Esophagus muscularis mucosa (tissue), 4 donors: ENCODE measurements around the gene TPM4. TPM values are rescaled to one million over a fixed set of nuclear protein-coding genes. Genes with fewer than 3 reads are reported as not detected.

ENCODE experiments used
- DNase-seq: peaks from one replicate; pipeline ENCODE4 v3.0.0-alpha.2; 2017; ENCODE audit errors: extremely low spot score
- H3K27ac ChIP-seq, 4 donors: fragments of 200-600 bp; sonication (generic); replicated peaks in 1 of 4; 1 replicate in 3 of 4; 2 replicates in 1 of 4; pipeline ENCODE4 v1.5.1; 2016 to 2019; ENCODE audit warnings: mild to moderate bottlenecking in 1 of 4
- H3K27me3 ChIP-seq, 4 donors: fragments of 200-600 bp; sonication (generic); one replicate each; pipeline versions ENCODE4 v1.5.1 to v1.6.0; 2016 to 2019
- H3K36me3 ChIP-seq, 4 donors: fragments of 200-600 bp; sonication (generic); one replicate each; pipeline ENCODE4 v1.5.1; 2016 to 2019
- H3K4me1 ChIP-seq, 4 donors: fragments of 200-600 bp; sonication (generic); one replicate each; pipeline ENCODE4 v1.5.1; 2016 to 2019
- H3K4me3 ChIP-seq, 4 donors: fragments of 200-600 bp; sonication (generic); 1 replicate in 2 of 4; 2 replicates in 2 of 4; pipeline ENCODE4 v1.5.1; 2016 to 2019; ENCODE audit warnings: mild to moderate bottlenecking in 4 of 4, moderate library complexity in 1 of 4
- H3K9me3 ChIP-seq, 4 donors: fragments of 200-600 bp; sonication (generic); 1 replicate in 3 of 4; 2 replicates in 1 of 4; pipeline ENCODE4 v1.5.1; 2016 to 2019
- EP300 ChIP-seq: sonication (generic); formaldehyde crosslinking; IDR thresholded peaks from one replicate; pipeline ENCODE4 v1.6.1; 2017; ENCODE audit warnings: antibody characterized with exemption
- POLR2A ChIP-seq: fragments of 450-650 bp; IDR thresholded peaks from one replicate; pipeline ENCODE4 v1.6.1; 2017; ENCODE audit warnings: antibody characterized with exemption, moderate library complexity, mild to moderate bottlenecking, low read depth
- POLR2AphosphoS5 ChIP-seq, 2 donors: sonication (generic); formaldehyde crosslinking; IDR thresholded peaks; one replicate each; pipeline ENCODE4 v1.6.1; 2017; ENCODE audit warnings: antibody characterized with exemption in 2 of 2
- WGBS: methylation state at CpG from one replicate; pipeline ENCODE4 v1.1.5; 2018; 5-methylcytosine and 5-hydroxymethylcytosine counted together
- intact Hi-C: fragments of 100-400 bp; cut with DNase I; formaldehyde crosslinking; loops from one replicate; pipeline ENCODE4 v1.15.1; 2023
- total RNA-seq, 4 donors: library from RNA; depleted of rRNA; stranded (reverse); fragments of >200 nt; gene quantifications; one replicate each; pipeline versions ENCODE4 v1.1.0 to v1.2.1, GENCODE V29; 2016
- TF ChIP-seq, protein P1 (sequence below), 3 experiments: fragments of 200-600 bp in 2 of 3; fragments of 450-650 bp in 1 of 3; sonication (generic) in 2 of 3; IDR thresholded peaks; one replicate each; pipeline ENCODE4 v1.5.1; 2017 to 2019; ENCODE audit warnings: antibody characterized with exemption in 3 of 3, mild to moderate bottlenecking in 2 of 3, moderate library complexity in 1 of 3

TPM4 gene
- total RNA-seq, 4 donors from 2014 or later, result 378 to 445 (median 414) TPM

DNA sequence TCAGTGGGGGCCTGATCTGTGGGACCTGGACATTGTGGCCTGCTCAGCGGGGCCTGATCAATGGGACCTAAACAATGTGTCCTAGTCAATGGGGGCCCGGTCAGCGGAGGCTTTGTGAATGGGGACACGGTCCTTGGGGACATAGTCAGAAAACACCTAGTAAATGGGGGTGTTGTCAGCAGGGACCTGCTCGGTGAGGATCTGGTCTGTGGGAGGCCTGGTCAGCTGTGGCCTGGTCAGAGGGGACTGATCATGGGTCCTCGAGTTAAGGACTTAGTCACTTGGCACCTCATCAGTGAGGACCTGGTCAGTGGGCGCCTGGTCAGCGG lies 44.5 kb upstream of the TPM4 start:
- Histone ChIP-seq H3K27ac (no peak overlapping the region), H3K9me3 (no peaks in the 10 kb centered on the region), H3K4me3 (no peak overlapping the region), H3K36me3 (no peaks in the 10 kb centered on the region), H3K4me1 (no peaks in the 10 kb centered on the region), H3K27me3 (no peaks in the 10 kb centered on the region)
- intact Hi-C loops, result no loop called here
- WGBS, result 93% methylated on average over 8 of the region's 8 CpGs
- no peak for DNase-seq
- TF ChIP-seq POLR2AphosphoS5 (IDR thresholded peaks at IDR 0.05) (no peak), POLR2A (no peak), EP300 (no peak)
- TF ChIP-seq, protein P1, sequence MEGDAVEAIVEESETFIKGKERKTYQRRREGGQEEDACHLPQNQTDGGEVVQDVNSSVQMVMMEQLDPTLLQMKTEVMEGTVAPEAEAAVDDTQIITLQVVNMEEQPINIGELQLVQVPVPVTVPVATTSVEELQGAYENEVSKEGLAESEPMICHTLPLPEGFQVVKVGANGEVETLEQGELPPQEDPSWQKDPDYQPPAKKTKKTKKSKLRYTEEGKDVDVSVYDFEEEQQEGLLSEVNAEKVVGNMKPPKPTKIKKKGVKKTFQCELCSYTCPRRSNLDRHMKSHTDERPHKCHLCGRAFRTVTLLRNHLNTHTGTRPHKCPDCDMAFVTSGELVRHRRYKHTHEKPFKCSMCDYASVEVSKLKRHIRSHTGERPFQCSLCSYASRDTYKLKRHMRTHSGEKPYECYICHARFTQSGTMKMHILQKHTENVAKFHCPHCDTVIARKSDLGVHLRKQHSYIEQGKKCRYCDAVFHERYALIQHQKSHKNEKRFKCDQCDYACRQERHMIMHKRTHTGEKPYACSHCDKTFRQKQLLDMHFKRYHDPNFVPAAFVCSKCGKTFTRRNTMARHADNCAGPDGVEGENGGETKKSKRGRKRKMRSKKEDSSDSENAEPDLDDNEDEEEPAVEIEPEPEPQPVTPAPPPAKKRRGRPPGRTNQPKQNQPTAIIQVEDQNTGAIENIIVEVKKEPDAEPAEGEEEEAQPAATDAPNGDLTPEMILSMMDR (IDR thresholded peaks at IDR 0.05), result no peak

DNA sequence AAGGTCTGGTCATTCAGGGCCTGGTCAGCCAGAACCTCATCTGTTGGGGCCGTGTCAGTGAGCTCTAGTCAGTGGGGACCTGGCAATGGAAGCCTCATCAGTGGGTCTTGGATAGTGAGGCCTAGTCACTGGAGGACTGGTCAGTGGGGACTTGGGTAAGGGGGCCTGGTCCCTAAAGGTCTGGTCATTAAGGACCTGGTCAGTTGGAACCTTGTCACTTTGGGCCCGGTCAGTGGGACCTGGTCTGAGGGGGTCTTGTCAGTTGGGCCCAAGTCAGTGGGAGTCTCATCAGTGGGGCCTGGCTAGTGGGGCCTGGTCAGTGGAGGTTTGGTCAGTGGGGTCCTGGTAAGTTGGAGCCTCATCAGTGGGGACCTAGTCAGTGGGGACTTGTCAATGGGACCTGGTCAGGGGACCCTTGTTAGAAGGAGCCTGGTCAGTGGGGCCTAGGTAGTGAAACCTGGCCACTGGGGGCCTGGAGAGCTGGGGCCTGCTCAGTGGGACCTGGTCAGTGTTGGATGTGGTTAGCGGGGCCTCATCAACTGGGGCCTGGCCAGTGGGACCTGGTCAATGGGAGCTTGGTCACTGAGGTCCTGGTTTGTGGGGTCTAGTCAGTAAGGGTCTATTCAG lies 43.7 kb upstream of the TPM4 start:
- TF ChIP-seq, protein P1 (IDR thresholded peaks at IDR 0.05), result no peak
- TF ChIP-seq POLR2AphosphoS5 (IDR thresholded peaks at IDR 0.05) (no peak), EP300 (no peak), POLR2A (no peak)
- Histone ChIP-seq H3K27ac (no peak overlapping the region), H3K27me3 (peaks cover 0 to 3% (median 0%) of the 10 kb centered on the region in 4 donors), H3K36me3 (no peaks in the 10 kb centered on the region), H3K4me3 (no peak overlapping the region), H3K9me3 (no peaks in the 10 kb centered on the region), H3K4me1 (no peaks in the 10 kb centered on the region)
- DNase-seq, result no peak
- WGBS, result 100% methylated on average over 1 of the region's 3 CpGs
- intact Hi-C loops, result no loop called here

DNA sequence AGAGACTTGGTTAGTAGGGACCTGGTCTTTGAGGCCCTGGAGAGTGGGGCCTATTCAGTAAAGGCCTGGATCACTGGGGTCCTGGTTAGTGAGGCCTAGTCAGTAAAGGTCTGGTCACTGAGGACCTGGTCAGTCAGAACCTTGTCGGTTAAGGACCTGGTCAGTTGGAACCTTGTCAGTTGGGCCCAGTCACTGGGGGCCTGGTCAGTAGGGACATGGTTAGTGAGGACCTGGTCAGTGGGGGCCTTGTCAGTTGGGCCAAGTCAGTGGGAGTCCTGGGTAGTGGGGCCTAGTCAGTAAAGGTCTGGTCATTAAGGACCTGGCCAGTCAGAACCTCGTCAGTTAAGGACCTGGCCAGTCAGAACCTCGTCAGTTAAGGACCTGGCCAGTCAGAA lies 43.2 kb upstream of the TPM4 start:
- Histone ChIP-seq H3K36me3 (no peaks in the 10 kb centered on the region), H3K4me3 (no peak overlapping the region), H3K27ac (no peak overlapping the region), H3K27me3 (peaks cover 0 to 4% (median 0%) of the 10 kb centered on the region in 4 donors), H3K4me1 (no peaks in the 10 kb centered on the region), H3K9me3 (no peaks in the 10 kb centered on the region)
- intact Hi-C loops, result no loop called here
- WGBS, result 100% methylated on average over 1 of the region's 3 CpGs
- DNase-seq, result no peak
- TF ChIP-seq, protein P1 (IDR thresholded peaks at IDR 0.05), result no peak
- TF ChIP-seq POLR2AphosphoS5 (IDR thresholded peaks at IDR 0.05) (no peak), EP300 (no peak), POLR2A (no peak)

DNA sequence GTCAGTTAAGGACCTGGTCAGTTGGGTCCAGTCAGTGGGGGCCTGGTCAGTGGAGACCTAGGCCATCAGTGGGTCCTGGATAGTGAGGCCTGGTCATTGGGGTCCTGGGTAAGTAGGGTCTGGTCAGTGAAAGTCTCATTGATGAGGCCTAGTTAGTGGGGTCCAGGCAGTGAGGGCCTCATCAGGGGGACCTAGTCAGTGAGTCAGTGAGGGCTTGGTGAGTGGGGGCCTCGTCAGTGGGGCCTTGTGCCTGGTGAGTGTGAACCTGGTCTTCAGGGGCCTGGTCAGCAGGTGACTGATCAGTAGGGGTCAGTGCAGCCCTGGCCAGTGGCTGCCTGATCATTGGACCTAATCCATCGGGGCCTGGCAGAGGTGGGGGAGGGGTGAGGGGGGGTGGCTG lies 42.6 kb upstream of the TPM4 start:
- Histone ChIP-seq H3K27me3 (peaks cover 0 to 4% (median 0%) of the 10 kb centered on the region in 4 donors), H3K4me1 (no peaks in the 10 kb centered on the region), H3K4me3 (no peak overlapping the region), H3K9me3 (no peaks in the 10 kb centered on the region), H3K36me3 (no peaks in the 10 kb centered on the region), H3K27ac (no peak overlapping the region)
- no peak for DNase-seq
- WGBS, result 33% methylated on average over 1 of the region's 2 CpGs
- intact Hi-C loops, result no loop called here
- TF ChIP-seq, protein P1 (IDR thresholded peaks at IDR 0.05), result no peak
- TF ChIP-seq POLR2AphosphoS5 (IDR thresholded peaks at IDR 0.05) (no peak), EP300 (no peak), POLR2A (no peak)

DNA sequence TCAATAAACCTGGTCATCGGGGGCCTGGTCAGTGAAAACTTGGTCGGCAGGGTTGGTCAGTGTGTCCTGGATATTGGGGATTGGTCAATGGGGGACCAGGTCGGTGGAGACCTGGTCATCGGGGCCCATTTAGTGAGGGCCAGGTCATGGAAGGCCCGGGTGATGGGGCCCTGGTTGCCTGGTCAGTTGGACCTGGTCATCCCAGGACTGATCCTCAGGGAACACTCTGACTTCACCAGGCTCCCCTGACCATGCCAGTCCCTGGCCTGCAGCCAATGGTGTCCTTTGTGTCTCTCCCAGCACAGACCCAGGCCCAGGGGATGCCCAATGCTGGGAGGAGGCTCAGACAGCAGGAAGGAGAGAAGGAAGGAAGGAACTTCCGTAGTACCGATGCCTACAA lies 42.1 kb upstream of the TPM4 start:
- Histone ChIP-seq H3K4me1 (no peaks in the 10 kb centered on the region), H3K27ac (no peak overlapping the region), H3K27me3 (peaks cover 0 to 4% (median 0%) of the 10 kb centered on the region in 4 donors), H3K9me3 (no peaks in the 10 kb centered on the region), H3K4me3 (no peak overlapping the region), H3K36me3 (no peaks in the 10 kb centered on the region)
- no peak for TF ChIP-seq EP300
- TF ChIP-seq, protein P1 (IDR thresholded peaks at IDR 0.05), result no peak
- no peak for TF ChIP-seq POLR2AphosphoS5 (IDR thresholded peaks at IDR 0.05)
- TF ChIP-seq POLR2A, result no peak
- WGBS, result 81% methylated on average over 5 of the region's 7 CpGs
- DNase-seq, result no peak
- intact Hi-C loops, result no loop called here
